GM12865 (cell line): ENCODE data around the gene CYTL1.
"Not testable (repeated sequence)": the region's sequence is repeated elsewhere in the genome, so short reads cannot be mapped to it uniquely, and the experiment has no call there.

Source experiments
- DNase-seq: peaks from one replicate; pipeline ENCODE4 v3.0.0; 2010; ENCODE audit warnings: low read depth
- H3K4me3 ChIP-seq: 2 replicates; pipeline ENCODE4 v1.5.1; 2011; ENCODE audit warnings: mild to moderate bottlenecking, low read depth, low read length, control low read depth
- TF ChIP-seq, protein P1 (sequence below): IDR thresholded peaks from 2 replicates; pipeline ENCODE4 v1.5.1; 2011; ENCODE audit warnings: low read length, control low read depth, low read depth, inconsistent platforms; ENCODE audit not compliant: insufficient read depth; ENCODE audit errors: missing control alignments

Gene CYTL1

DNA sequence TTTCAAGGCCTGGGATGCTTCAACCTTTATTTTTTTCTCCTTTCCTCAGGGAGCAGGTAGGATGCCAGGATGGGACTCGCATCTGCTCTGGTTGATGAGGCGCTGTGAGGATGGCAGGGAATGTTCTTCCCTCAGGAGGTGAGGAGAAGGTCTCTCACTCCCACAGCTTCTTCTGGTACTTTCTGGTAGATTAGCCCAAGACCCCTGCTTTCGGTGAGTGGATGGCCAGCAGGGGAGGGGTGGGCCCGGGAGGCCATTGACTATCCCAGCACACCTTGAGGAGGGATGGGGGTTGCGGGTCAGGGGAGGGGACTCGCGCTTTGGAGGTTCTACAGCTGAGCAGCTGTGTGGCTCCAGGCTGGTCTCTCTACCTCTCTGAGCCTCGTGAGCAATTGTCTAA, 14.8 kb downstream of the CYTL1 start:
- no peak for DNase-seq
- TF ChIP-seq, protein P1, sequence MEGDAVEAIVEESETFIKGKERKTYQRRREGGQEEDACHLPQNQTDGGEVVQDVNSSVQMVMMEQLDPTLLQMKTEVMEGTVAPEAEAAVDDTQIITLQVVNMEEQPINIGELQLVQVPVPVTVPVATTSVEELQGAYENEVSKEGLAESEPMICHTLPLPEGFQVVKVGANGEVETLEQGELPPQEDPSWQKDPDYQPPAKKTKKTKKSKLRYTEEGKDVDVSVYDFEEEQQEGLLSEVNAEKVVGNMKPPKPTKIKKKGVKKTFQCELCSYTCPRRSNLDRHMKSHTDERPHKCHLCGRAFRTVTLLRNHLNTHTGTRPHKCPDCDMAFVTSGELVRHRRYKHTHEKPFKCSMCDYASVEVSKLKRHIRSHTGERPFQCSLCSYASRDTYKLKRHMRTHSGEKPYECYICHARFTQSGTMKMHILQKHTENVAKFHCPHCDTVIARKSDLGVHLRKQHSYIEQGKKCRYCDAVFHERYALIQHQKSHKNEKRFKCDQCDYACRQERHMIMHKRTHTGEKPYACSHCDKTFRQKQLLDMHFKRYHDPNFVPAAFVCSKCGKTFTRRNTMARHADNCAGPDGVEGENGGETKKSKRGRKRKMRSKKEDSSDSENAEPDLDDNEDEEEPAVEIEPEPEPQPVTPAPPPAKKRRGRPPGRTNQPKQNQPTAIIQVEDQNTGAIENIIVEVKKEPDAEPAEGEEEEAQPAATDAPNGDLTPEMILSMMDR: no peak
- no peak overlapping the region for H3K4me3 ChIP-seq

DNA sequence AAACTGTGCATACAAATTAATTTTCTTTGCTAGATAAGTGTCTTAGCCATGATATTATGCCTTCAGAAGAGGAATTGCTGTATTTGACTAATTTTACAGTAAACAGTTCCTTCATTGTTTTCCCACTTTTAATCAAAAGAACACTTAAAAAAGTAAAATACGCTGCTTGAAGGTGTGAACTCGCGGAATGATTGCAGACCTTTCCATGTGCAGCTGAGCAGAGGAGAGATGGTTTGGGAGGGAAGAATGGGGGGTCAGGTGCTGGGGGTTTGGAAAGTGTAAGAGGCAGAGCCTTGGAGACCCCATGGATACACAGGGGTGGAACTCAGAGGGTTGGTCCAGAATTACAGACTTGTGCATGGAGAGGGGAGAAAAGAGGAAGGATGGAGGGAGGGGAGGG, 15.3 kb downstream of the CYTL1 start:
- no peak for DNase-seq
- TF ChIP-seq, protein P1: no peak
- H3K4me3 ChIP-seq: no peak overlapping the region

DNA sequence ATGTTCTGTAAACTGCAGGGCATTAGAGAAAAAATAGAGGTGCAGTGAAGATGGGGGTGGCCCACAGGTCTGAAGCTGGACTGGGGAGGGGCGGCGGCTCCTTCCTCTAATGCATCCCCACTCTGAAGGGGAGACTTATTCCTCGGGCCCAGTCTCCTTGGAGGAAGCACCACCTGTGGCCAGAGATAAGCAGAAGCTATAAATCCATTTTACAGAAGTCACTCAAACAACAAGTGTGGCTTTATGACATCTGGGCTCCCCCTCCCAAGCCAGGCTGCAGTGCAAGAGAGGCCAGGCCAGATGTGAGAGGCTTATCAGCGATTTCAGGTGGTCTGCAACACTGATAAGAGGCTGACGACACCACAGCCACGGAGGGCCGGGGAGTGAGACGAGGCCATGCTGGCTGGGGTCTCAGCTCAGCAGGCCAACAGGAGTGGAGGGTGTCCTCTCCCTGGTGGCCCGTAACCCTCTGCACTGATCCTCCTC, 15.8 kb downstream of the CYTL1 start:
- TF ChIP-seq, protein P1: no peak
- DNase-seq: no peak
- no peak overlapping the region for H3K4me3 ChIP-seq

DNA sequence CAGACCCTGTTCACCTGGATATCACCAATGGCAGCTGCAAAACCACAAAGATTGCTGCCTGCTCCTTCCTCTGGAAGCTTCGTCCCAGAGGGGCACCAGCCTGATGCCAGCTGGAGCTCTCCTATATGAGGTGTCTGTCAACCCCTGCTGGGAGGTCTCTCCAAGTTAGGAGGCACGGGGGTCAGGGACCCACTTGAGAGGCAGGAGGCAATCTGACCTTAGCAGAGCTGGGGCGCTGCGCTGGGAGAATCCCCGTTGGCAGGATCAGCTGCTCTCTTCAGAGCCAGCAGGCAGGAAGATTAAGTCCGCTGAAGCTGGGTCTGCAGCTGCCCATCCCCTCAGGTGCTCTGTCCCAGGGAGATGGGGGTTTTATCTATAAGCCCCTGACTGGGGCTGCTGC, 17.6 kb downstream of the CYTL1 start:
- not testable (repeated sequence) for H3K4me3 ChIP-seq, DNase-seq

DNA sequence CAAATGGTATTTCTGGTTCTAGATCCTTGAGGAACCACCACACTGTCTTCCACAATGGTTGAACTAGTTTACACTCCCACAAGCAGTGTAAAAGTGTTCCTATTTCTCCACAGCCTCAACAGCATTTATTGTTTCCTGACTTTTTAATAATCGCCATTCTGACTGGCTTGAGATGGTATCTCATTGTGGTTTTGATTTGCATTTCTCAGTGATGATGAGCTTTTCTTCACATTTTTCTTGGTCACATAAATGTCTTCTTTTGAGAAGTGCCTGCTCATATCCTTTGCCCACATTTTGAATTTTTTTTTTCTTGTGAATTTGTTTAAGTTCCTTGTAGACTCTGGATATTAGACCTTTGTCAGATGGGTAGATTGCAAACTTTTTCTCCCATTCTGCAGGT, 22.3 kb downstream of the CYTL1 start:
- not testable (repeated sequence) for H3K4me3 ChIP-seq

DNA sequence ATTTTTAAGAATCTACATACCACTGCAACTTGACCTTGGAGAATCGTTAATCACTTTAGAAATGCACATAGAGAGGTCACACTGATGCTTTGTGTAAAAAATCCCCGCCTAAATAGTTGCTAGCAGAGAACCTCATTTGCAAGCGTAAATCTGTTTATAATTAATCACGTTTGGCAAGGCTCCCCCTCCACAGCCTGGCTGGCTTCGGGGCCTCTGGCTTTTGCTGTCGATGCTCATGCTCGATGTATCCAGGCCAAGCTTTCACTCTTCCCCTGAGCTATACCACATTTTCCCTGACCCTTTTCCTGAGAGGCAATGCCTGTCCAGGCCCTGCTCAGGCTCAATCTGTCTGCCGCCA, 23.4 kb downstream of the CYTL1 start:
- TF ChIP-seq, protein P1: no peak
- no peak overlapping the region for H3K4me3 ChIP-seq
- DNase-seq: no peak

More for the DNA sequence above, 22.3 kb downstream of the CYTL1 start:
- not testable (repeated sequence) for DNase-seq

DNA sequence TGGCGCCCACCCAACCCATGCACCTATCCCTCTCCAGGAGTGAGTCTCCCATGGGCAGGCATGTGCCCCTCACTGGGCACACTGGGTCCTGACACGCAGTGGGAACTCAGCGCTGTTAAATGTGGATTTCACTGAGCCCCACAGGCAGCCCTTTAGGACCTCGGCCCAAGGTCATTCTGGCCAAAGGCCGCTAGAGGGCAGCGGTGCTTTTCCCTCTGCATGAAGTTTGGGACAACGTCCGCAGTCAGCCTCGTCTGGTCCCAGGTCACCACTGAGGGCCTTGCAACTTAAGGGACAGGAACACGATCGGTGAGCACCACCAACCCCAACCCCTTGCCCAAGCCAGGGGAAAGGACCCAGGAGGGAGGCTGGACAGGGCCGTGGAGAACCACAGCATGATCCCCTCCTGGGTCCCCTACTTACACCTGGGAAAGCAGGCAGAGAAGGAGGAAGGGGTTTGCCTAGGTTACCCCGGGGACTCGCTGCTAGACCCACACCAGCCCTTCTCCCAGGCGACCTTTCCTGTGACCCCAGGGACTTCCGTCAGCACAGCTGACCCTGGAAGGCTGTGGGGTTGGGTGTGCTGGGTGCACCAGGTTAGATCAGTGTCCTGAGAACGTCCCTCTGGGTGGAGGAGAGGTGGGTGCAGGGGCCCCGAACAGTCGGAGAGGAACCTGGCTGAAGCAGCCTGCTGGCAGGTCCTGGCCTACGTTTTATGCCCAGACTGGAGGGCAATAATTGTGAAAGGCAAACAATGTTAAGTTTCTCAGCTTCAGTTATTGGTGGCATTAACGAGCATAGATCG, 24.0 kb downstream of the CYTL1 start:
- TF ChIP-seq, protein P1: peak; percentile 95
- H3K4me3 ChIP-seq: no peak overlapping the region
- DNase-seq: peak; percentile 70

DNA sequence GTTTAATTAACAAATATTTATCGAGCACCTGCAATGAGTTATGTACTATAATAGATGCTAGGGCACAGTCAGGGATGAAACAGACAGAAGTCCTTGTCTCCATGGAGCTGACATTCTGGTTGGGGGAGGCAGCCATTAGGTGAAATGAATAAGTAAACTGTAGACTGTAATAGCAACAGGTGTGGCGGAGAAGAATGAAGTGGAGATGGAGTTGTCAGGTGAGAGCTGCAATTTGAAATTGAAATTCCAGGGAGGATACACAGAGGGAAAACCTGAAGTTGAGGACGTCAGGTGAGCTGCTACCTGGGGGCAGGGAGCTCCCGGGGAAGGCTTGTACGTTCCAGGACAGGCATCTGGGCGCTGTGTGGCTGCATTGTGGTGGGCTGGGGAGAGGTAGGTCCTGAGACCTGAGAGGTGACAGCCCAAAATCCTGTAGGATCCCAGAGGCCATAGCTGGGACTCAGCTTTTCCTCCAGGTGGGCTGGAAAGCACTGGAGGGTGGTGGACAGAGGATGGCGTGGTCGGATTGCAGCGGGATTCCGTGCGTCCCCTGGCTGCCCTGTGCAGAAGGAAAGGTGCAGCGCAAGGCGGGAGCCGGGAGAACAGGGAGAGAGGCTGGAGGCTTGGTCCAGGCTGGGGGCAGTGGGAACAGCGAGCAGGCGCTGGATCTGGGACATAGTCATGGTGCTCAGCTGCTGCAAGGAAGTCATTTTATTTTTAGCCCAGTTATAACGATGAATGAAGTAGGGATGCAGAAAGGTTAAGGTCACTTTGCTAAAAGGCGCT, 24.8 kb downstream of the CYTL1 start:
- TF ChIP-seq, protein P1: no peak

More for the DNA sequence above, 24.8 kb downstream of the CYTL1 start:
- H3K4me3 ChIP-seq: no peak overlapping the region
- no peak for DNase-seq
